Osteocyte (in vitro differentiated cells): Measurements from ENCODE around the gene TCEAL5. TPM values are rescaled to one million over a fixed set of nuclear protein-coding genes. Genes with fewer than 3 reads are reported as not detected.
"Not testable (repeated sequence)": the region's sequence is repeated elsewhere in the genome, so short reads cannot be mapped to it uniquely, and the experiment has no call there.

Experiments used
- DNase-seq: peaks from one replicate; pipeline ENCODE4 v3.0.0; 2021; ENCODE audit warnings: mixed read lengths; ENCODE audit not compliant: unreplicated experiment; ENCODE audit errors: extremely low spot score
- H3K27ac Mint-ChIP-seq: one replicate; pipeline ENCODE4 v1.8.0; 2021; ENCODE audit warnings: mild to moderate bottlenecking, mixed read lengths; ENCODE audit not compliant: unreplicated experiment
- H3K27me3 Mint-ChIP-seq: one replicate; pipeline ENCODE4 v1.8.0; 2021; ENCODE audit warnings: mixed read lengths; ENCODE audit not compliant: unreplicated experiment
- H3K36me3 Mint-ChIP-seq: one replicate; pipeline ENCODE4 v1.8.0; 2021; ENCODE audit warnings: mixed read lengths; ENCODE audit not compliant: unreplicated experiment
- H3K4me1 Mint-ChIP-seq: one replicate; pipeline ENCODE4 v1.8.0; 2021; ENCODE audit warnings: mixed read lengths; ENCODE audit not compliant: unreplicated experiment
- H3K4me3 Mint-ChIP-seq: one replicate; pipeline ENCODE4 v1.8.0; 2021; ENCODE audit warnings: mild to moderate bottlenecking, moderate library complexity, mixed read lengths; ENCODE audit not compliant: unreplicated experiment
- H3K9me3 Mint-ChIP-seq: one replicate; pipeline ENCODE4 v1.8.0; 2021; ENCODE audit warnings: mixed read lengths; ENCODE audit not compliant: unreplicated experiment
- total RNA-seq: library from RNA; stranded (reverse); gene quantifications from 2 replicates; pipeline ENCODE4 v1.2.1, GENCODE V29; 2021
- TF ChIP-seq, protein P1 (sequence below): fragments of 200-600 bp; sonication (generic); IDR thresholded peaks from 2 replicates; pipeline ENCODE4 v1.5.0; 2021; ENCODE audit warnings: antibody characterized with exemption, mild to moderate bottlenecking, moderate library complexity

TCEAL5 gene
- total RNA-seq, 1 donor from 2014 or later, result not detected

DNA sequence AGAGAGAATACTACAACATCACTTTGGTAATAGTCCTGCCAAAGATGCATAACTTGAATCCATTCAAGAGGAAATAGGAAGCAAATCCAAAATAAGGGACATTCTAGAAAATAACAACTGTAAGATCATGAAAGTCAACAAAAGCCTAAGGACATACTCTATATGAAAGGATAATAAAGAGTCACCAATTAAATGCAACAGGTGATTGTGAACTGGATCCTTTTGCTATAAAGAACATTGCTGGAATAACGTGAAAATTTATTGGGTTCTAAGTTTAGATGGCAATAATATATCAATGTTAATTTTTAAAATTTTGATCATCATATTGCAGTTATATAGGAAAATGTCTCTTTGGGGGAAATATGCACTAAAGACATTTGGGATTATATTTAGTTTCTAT, 41.7 kb downstream of the TCEAL5 start:
- peaks cover 5% of the 10 kb centered on the region for H3K9me3 Mint-ChIP-seq
- no peak overlapping the region for H3K27ac Mint-ChIP-seq
- peaks cover 5% of the 10 kb centered on the region for H3K27me3 Mint-ChIP-seq
- H3K4me3 Mint-ChIP-seq, result no peak overlapping the region
- DNase-seq, result no peak
- no peaks in the 10 kb centered on the region for H3K36me3 Mint-ChIP-seq
- TF ChIP-seq, protein P1, sequence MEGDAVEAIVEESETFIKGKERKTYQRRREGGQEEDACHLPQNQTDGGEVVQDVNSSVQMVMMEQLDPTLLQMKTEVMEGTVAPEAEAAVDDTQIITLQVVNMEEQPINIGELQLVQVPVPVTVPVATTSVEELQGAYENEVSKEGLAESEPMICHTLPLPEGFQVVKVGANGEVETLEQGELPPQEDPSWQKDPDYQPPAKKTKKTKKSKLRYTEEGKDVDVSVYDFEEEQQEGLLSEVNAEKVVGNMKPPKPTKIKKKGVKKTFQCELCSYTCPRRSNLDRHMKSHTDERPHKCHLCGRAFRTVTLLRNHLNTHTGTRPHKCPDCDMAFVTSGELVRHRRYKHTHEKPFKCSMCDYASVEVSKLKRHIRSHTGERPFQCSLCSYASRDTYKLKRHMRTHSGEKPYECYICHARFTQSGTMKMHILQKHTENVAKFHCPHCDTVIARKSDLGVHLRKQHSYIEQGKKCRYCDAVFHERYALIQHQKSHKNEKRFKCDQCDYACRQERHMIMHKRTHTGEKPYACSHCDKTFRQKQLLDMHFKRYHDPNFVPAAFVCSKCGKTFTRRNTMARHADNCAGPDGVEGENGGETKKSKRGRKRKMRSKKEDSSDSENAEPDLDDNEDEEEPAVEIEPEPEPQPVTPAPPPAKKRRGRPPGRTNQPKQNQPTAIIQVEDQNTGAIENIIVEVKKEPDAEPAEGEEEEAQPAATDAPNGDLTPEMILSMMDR, result no peak
- H3K4me1 Mint-ChIP-seq, result no peaks in the 10 kb centered on the region

DNA sequence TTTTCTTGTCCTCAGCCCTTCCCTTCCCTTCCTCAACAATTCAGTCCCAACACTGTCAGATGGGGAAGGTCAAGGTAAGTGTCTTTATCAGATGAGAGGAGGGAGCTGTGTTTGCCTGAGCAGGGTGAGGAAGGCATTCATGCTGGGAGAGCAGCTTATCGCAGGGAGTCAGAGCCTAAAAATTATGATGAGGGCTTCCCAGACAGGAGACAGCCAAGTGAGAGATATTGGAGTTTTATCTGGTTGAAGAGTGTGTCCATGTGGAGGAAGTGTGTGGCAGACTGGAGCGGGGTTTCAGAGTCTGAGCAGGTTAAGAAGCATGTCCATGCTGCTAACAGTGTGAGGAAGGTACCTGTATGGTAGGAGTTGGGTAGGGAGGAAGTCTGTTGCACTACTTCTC, 43.3 kb downstream of the TCEAL5 start:
- no peak for DNase-seq
- H3K4me1 Mint-ChIP-seq, result no peaks in the 10 kb centered on the region
- H3K36me3 Mint-ChIP-seq, result no peaks in the 10 kb centered on the region
- peaks cover 5% of the 10 kb centered on the region for H3K9me3 Mint-ChIP-seq
- no peak overlapping the region for H3K4me3 Mint-ChIP-seq
- no peak overlapping the region for H3K27ac Mint-ChIP-seq
- TF ChIP-seq, protein P1, result no peak
- peaks cover 5% of the 10 kb centered on the region for H3K27me3 Mint-ChIP-seq

DNA sequence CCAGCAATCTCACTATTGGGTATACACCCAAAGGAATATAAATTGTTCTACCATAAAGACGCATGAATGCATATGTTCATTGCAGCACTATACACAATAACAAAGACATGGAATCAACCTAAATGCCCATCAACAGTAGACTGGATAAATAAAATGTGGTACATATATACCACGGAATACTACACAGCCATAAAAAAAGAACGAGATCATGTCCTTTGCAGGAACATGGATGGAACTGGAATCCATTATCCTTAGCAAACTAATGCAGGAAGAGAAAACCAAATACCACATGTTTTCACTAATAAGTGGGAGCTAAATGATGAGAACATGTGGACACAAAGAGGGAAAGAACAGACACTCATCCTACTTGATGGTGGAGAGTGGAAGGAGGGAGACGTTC, 50.6 kb downstream of the TCEAL5 start:
- Mint-ChIP-seq H3K9me3 (peaks cover 25% of the 10 kb centered on the region), H3K27me3 (peaks cover 41% of the 10 kb centered on the region)
- not testable (repeated sequence) for H3K4me1 Mint-ChIP-seq, H3K27ac Mint-ChIP-seq, H3K4me3 Mint-ChIP-seq, H3K36me3 Mint-ChIP-seq, DNase-seq

Other genes starting within 250 kb of the TCEAL5 start
- gene BEX1, start 212.6 kb downstream of the TCEAL5 start, total RNA-seq, result 9.3 and 10.7 TPM in 2 replicates
- not detected in 2 replicates for gene NXF3, start 183.6 kb downstream of the TCEAL5 start, total RNA-seq
- 50.9 and 51.9 TPM in 2 replicates for gene BEX4, start 61.6 kb downstream of the TCEAL5 start, total RNA-seq
- gene TCEAL8, start 21.6 kb downstream of the TCEAL5 start, total RNA-seq, result 86.2 and 88.2 TPM in 2 replicates
- 4.0 and 4.1 TPM in 2 replicates for gene BEX2, start 34.2 kb upstream of the TCEAL5 start, total RNA-seq
- 13.4 and 14.7 TPM in 2 replicates for gene TCEAL7, start 53.5 kb upstream of the TCEAL5 start, total RNA-seq
- gene TCEAL9, start 79.8 kb upstream of the TCEAL5 start, total RNA-seq, result 77.0 and 90.1 TPM in 2 replicates
- 216 and 224 TPM in 2 replicates for gene BEX3, start 99.8 kb upstream of the TCEAL5 start, total RNA-seq
- gene RAB40A, start 242.7 kb upstream of the TCEAL5 start, total RNA-seq, result 0.24 and 0.68 TPM in 2 replicates